Measurements from ENCODE around the gene TGFB1.
A peak's percentile ranks its signal among the peaks of the same experiment; 100 is the strongest.

TGFB1 gene

DNA sequence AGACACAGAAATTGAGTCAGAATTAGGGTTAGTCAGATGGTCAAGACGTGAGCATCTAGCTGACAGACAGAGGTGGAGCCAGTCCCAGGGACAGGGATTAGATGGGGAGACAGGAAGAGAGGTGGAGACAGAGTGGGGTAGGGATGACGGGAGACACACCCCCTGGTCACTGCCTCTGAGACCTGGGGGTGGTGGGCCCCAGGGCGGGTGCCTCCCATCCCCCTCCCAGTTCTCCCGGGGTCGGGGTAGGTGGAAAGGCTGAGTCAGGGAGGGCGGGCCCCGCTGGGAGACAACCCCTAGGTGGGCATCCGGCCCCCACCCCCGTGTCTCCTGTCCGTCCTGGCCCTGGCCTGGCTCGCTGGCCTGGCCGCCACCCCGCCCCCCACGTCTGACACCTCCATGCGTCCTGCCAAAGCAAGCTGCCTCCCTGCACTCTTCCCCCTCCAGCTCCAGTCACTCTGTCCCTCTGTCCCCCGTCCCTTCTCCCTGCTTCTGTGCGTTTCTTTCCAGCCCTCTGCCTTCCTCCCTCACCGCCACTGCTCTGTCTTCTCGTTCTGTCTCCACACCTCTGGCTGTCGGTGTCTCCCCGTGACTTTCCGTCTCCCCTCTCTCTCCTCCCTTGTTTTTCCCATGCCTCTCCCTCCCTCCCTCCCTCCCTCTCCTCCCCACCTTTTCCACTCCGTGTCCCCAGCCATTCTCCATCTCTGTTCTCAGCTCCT lies 28.6 kb downstream of the TGFB1 start:
- no peak for DNase-seq (ENCODE audit: low spot score)

DNA sequence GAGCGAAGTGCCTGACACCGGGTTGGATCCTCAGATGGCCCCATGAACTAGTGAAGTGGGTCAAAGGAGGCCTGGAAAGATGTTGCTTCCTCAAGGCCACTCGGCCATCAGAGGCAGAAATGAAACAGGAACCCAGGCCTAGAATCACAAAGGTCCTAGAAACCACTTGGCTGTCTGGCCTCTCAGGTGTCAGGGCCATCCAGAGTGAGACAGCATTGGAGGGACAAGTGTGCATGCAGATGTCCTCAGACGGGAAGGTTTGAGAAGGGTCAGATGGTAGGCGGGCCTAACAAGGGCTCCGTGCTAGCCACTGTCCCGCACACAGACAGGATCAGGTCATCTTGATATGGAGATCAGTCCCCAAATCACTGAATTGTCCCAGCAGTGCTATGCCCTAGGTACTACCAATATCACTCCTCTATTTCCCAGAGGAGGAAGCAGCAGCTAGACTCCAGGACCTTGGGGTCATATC lies 29.5 kb downstream of the TGFB1 start:
- TF ChIP-seq CTCF (IDR thresholded peaks at IDR 0.05; ENCODE audit: extremely low read depth, missing control alignments): no peak
- DNase-seq (ENCODE audit: low spot score): no peak

More for the DNA sequence above, 28.6 kb downstream of the TGFB1 start:
- no peak for TF ChIP-seq CTCF (IDR thresholded peaks at IDR 0.05; ENCODE audit: extremely low read depth, missing control alignments)

- DNase-seq (ENCODE audit: low spot score): no peak
- TF ChIP-seq CTCF (IDR thresholded peaks at IDR 0.05; ENCODE audit: extremely low read depth, missing control alignments): no peak
Measured at GRCh38 chr19:41323430-41324125, 30.1 kb downstream of the TGFB1 start.

DNA sequence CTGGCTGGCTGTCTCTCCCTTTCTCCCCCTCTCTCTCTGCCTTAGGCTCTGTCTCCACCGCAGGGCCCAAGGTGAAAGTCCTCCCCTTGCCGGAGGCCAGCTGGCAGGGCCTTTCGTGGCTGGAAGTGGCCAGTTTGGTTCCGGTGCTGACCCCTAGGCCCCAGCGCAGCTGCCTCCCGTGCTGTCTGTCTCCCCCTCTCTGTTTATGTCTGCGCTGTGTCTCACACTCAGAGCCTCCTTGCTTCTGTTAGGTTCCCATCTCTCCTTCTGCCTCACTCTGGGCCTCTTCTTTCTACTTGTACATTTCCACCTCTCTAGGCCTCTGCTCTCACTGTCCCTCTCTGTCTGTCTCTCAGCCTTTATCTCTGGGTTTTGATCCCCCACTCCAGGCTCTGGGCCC lies 30.7 kb downstream of the TGFB1 start:
- no peak for DNase-seq (ENCODE audit: low spot score)
- TF ChIP-seq CTCF (IDR thresholded peaks at IDR 0.05; ENCODE audit: extremely low read depth, missing control alignments): no peak

GRCh38 chr19:41322451-41322850 lies 31.3 kb downstream of the TGFB1 start:
- TF ChIP-seq CTCF (IDR thresholded peaks at IDR 0.05; ENCODE audit: extremely low read depth, missing control alignments): no peak

GRCh38 chr19:41321600-41322270 lies 32.0 kb downstream of the TGFB1 start:
- peak; percentile 17 for TF ChIP-seq CTCF (IDR thresholded peaks at IDR 0.05; ENCODE audit: extremely low read depth, missing control alignments)
- peak; percentile 66 for DNase-seq (ENCODE audit: low spot score)

More at GRCh38 chr19:41322451-41322850, 31.3 kb downstream of the TGFB1 start:
- DNase-seq (ENCODE audit: low spot score): no peak

GRCh38 chr19:41321204-41321599 lies 32.5 kb downstream of the TGFB1 start:
- no peak for DNase-seq (ENCODE audit: low spot score)
- TF ChIP-seq CTCF (IDR thresholded peaks at IDR 0.05; ENCODE audit: extremely low read depth, missing control alignments): no peak
